Choroid plexus epithelial cell (primary cell): ENCODE measurements around the gene ATP6V1F.

Source experiments
- DNase-seq: peaks from one replicate; pipeline ENCODE4 v3.0.0-alpha.2; 2010; ENCODE audit warnings: low read depth
- H3K4me3 ChIP-seq: 2 replicates; pipeline ENCODE4 v1.5.1; 2011; ENCODE audit warnings: low read depth, mild to moderate bottlenecking, control low read depth, low read length, moderate library complexity
- TF ChIP-seq, protein P1 (sequence below): conservative IDR thresholded peaks from 2 replicates; pipeline ENCODE4 v1.5.1; 2011; ENCODE audit warnings: low read depth, mild to moderate bottlenecking, control low read depth, inconsistent platforms, low read length, moderate library complexity

ATP6V1F gene

DNA sequence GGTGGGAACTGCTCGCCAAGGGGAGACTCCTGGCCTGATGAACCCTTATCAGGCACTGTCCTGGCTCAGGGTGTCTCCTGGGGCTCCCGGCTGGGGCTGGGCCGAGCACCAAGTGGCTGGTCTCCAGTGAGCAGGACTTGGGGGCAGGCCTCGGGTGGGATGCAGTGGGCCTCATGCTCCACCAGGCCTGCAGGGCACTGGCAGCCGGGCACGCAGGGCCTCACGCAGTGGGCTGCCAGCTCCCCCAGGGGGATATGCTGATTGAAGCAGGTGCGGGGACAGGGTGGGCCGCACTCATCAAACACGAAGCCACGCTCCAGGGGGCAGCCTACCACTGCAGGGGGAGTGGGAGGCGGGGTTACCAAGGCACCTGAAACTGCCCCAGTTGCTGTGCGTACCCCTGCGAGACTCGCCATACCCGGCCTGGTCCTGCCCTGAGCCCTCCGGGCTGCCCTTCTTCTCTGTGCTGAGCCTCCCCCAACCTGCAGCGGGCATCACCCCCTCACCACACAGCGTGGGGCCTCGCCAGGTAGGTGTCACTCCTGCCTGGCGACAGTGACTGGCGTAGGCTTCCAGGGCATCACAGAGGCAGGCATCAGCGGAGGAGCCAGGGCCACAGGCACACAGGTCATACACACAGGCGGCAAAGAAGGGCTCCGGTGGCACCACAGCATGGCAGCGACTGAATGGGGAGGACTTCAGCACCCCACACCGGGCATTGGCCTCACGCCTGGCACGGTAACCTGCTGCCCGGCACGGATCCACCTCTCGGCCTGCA is 14.5 kb downstream of the ATP6V1F start:
- DNase-seq: no peak
- H3K4me3 ChIP-seq: no peak overlapping the region
- TF ChIP-seq, protein P1, sequence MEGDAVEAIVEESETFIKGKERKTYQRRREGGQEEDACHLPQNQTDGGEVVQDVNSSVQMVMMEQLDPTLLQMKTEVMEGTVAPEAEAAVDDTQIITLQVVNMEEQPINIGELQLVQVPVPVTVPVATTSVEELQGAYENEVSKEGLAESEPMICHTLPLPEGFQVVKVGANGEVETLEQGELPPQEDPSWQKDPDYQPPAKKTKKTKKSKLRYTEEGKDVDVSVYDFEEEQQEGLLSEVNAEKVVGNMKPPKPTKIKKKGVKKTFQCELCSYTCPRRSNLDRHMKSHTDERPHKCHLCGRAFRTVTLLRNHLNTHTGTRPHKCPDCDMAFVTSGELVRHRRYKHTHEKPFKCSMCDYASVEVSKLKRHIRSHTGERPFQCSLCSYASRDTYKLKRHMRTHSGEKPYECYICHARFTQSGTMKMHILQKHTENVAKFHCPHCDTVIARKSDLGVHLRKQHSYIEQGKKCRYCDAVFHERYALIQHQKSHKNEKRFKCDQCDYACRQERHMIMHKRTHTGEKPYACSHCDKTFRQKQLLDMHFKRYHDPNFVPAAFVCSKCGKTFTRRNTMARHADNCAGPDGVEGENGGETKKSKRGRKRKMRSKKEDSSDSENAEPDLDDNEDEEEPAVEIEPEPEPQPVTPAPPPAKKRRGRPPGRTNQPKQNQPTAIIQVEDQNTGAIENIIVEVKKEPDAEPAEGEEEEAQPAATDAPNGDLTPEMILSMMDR: no peak

DNA sequence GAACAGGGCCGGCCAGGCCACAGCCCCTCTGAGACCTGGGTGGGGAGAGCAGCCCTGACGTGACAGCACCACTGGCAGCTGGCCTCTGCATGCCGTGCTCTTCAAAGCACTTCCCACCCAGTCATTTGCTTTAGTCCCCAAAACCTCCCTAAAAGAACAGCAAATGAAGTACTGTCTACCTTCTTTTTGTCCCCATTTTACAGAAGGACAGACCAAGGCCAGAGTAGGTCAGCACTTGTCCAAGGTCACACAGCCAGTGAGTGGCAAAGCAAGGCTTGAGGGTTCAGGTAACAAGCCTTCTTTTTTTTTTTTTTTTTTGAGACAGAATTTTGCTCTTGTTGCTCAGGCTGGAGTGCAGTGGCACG is 15.1 kb downstream of the ATP6V1F start:
- TF ChIP-seq, protein P1: no peak
- DNase-seq: no peak
- no peak overlapping the region for H3K4me3 ChIP-seq

DNA sequence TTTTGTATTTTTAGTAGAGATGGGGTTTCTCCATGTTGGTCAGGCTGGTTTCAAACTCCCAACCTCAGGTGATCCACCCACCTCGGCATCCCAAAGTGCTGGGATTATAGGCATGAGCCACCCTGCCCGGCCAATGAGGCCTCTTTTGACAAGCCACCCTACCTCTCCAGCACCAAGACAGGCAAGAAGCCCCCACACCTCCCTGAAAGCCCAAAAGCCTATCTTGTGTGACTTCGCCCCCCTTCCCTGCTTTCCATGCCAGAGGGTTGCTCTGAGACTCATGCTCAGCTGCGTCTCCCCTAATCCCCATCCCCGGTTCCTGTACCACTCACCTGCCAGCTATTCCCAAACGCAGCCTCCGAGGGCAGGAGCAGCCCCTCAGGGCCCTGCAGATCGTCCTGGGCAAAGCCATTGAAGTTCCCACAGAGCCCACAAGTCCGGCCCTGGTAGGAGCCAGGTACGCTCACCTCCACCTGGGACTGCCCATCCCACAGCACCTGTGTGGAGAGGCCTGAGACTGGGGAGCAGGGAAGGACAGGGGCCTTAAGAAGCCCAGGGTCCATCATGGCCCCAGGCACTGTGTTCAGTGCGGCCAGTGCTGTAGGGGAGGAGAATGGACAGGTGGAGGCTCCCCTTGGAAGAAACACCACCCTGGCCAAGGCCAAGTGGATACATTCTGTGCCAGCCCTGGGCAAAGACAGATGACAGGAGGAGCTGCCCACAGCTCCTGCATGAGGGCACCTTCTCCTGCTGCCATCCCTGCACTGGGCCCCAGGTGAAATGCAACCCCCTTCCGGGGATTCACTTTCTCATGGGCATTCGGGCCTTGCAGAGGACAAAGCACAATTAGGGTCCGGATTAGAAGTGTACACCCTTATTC is 15.8 kb downstream of the ATP6V1F start:
- no peak for DNase-seq
- TF ChIP-seq, protein P1: no peak
- no peak overlapping the region for H3K4me3 ChIP-seq

DNA sequence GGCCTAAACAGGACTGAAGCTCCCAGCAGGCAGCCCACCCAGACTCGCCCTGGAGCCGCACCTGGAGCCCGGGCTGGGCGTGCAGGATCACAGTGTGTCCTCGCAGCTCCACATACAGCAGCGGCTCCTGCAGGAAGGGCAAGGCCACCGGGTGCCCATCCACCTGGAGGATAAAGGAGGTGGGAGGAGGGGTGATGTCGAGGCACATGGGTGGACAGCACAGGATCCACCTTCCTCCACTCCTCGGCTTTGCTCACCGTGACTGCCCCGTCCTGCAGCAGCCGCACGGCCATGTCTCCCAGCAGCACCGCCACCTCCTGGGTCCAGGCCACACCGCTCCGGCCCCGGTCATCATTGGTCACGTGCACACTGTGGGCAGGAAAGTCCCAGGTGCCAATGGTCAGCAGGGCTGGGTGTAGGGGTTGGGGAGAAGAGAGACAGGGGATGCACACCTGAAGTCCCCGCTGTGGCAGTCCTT is 16.8 kb downstream of the ATP6V1F start:
- no peak overlapping the region for H3K4me3 ChIP-seq
- TF ChIP-seq, protein P1: no peak
- DNase-seq: no peak

DNA sequence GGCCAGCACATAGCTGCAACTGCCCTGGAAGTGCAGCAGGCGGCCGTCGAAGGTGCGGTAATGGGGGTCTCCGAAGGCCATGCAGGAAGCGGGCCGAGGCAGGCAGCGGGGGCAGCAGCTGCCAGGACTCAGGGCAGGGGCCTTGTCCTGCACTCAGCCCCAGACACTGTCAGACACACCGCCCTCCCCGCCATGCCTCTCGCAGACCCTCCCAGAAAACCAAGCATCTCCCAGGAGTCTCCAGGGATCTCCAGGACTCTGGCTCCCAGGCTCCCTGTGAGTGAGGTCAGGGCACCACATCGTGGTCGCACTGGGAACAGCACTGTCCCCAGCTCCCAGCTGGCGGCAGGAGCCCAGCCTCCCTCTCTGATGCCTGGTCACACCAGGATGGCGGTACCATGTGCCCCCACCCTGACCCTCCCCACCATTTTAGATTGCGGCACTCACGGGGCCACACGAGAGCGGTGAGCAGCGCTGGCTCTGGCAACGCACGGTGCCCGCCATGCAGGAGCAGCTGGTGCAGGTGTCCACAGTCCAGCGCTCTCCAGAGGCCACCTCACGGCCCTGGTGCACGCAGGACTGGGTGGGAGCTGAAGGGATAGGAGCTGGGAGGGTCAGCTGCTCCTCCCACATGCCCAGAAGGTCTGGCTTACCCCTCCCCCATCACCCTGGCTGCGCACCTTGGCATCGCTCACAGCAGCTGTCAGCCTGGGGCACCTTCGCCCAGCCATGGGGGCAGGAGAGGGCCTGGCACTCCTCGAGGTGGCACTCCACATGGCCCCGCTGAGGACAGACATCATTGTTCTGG is 17.5 kb downstream of the ATP6V1F start:
- DNase-seq: peak; percentile 69
- TF ChIP-seq, protein P1: peak; percentile 76
- no peak overlapping the region for H3K4me3 ChIP-seq

DNA sequence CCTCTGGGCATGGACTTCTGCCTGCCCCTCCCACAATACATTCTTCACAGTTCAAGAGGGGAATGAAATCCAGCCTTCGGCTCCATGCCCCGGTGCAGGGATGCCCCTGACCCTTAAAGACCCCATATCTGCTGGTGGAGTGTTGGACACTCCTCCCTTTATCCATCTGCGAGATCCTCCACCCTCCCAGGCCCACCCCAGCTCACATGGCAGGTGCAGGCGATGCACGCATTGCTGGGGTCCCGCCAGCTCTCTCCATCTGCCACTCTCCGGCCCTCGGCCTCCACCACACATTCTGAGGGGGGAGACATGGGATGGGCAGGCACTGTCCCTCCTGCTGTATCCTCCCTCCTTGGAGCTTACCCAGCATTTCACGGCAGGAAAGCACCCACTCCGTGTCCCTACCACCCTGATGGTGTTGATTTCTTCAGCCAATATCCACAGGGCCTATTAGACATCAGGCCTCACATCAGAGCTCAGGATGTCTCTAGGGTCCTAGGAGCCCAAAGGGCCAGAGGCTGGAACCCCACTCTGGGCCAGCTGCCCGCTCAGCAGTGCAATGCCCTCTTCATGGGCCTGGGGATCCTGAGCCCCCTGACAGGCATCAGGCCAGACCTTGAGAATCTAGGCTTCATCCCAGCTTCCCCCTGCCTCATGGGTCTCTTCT is 18.3 kb downstream of the ATP6V1F start:
- TF ChIP-seq, protein P1: no peak
- no peak overlapping the region for H3K4me3 ChIP-seq
- DNase-seq: no peak
